ENCODE data around the gene EIF4A3. TPM values are rescaled to one million over a fixed set of nuclear protein-coding genes. Genes with fewer than 3 reads are reported as not detected.

Gene EIF4A3
- total and polyA plus RNA-seq, 9 of the 15 experiments (the other 6 are each of a cell fraction or from before 2014, with no cell fraction given) = 62.7 to 171 (median 127) TPM

DNA sequence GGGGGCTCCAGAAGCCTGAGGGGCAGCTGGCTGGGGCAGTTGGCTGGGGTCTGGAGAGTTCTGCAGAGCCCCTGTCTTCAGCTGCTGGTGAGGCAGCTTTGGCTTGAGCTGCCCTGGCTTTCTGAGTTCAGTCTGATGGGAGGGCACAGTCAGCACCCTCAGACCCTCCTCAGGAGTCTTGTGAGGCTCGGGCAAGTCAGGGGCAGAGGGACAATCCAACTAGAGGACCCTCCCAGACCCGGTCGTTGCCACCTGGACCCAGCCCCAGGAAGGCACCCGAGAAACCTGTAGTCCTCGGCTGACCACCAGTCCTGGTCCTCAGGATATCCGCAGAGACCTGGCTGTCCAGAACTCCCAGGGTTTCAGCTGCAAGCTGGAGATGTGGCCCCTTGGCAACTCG is 24.8 kb upstream of the EIF4A3 start (continued):
- TF ChIP-seq, protein P1, sequence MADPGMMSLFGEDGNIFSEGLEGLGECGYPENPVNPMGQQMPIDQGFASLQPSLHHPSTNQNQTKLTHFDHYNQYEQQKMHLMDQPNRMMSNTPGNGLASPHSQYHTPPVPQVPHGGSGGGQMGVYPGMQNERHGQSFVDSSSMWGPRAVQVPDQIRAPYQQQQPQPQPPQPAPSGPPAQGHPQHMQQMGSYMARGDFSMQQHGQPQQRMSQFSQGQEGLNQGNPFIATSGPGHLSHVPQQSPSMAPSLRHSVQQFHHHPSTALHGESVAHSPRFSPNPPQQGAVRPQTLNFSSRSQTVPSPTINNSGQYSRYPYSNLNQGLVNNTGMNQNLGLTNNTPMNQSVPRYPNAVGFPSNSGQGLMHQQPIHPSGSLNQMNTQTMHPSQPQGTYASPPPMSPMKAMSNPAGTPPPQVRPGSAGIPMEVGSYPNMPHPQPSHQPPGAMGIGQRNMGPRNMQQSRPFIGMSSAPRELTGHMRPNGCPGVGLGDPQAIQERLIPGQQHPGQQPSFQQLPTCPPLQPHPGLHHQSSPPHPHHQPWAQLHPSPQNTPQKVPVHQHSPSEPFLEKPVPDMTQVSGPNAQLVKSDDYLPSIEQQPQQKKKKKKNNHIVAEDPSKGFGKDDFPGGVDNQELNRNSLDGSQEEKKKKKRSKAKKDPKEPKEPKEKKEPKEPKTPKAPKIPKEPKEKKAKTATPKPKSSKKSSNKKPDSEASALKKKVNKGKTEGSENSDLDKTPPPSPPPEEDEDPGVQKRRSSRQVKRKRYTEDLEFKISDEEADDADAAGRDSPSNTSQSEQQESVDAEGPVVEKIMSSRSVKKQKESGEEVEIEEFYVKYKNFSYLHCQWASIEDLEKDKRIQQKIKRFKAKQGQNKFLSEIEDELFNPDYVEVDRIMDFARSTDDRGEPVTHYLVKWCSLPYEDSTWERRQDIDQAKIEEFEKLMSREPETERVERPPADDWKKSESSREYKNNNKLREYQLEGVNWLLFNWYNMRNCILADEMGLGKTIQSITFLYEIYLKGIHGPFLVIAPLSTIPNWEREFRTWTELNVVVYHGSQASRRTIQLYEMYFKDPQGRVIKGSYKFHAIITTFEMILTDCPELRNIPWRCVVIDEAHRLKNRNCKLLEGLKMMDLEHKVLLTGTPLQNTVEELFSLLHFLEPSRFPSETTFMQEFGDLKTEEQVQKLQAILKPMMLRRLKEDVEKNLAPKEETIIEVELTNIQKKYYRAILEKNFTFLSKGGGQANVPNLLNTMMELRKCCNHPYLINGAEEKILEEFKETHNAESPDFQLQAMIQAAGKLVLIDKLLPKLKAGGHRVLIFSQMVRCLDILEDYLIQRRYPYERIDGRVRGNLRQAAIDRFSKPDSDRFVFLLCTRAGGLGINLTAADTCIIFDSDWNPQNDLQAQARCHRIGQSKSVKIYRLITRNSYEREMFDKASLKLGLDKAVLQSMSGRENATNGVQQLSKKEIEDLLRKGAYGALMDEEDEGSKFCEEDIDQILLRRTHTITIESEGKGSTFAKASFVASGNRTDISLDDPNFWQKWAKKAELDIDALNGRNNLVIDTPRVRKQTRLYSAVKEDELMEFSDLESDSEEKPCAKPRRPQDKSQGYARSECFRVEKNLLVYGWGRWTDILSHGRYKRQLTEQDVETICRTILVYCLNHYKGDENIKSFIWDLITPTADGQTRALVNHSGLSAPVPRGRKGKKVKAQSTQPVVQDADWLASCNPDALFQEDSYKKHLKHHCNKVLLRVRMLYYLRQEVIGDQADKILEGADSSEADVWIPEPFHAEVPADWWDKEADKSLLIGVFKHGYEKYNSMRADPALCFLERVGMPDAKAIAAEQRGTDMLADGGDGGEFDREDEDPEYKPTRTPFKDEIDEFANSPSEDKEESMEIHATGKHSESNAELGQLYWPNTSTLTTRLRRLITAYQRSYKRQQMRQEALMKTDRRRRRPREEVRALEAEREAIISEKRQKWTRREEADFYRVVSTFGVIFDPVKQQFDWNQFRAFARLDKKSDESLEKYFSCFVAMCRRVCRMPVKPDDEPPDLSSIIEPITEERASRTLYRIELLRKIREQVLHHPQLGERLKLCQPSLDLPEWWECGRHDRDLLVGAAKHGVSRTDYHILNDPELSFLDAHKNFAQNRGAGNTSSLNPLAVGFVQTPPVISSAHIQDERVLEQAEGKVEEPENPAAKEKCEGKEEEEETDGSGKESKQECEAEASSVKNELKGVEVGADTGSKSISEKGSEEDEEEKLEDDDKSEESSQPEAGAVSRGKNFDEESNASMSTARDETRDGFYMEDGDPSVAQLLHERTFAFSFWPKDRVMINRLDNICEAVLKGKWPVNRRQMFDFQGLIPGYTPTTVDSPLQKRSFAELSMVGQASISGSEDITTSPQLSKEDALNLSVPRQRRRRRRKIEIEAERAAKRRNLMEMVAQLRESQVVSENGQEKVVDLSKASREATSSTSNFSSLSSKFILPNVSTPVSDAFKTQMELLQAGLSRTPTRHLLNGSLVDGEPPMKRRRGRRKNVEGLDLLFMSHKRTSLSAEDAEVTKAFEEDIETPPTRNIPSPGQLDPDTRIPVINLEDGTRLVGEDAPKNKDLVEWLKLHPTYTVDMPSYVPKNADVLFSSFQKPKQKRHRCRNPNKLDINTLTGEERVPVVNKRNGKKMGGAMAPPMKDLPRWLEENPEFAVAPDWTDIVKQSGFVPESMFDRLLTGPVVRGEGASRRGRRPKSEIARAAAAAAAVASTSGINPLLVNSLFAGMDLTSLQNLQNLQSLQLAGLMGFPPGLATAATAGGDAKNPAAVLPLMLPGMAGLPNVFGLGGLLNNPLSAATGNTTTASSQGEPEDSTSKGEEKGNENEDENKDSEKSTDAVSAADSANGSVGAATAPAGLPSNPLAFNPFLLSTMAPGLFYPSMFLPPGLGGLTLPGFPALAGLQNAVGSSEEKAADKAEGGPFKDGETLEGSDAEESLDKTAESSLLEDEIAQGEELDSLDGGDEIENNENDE (IDR thresholded peaks at IDR 0.05; ENCODE audit: low read depth, low read length) = no peak
- TF ChIP-seq, protein P2, sequence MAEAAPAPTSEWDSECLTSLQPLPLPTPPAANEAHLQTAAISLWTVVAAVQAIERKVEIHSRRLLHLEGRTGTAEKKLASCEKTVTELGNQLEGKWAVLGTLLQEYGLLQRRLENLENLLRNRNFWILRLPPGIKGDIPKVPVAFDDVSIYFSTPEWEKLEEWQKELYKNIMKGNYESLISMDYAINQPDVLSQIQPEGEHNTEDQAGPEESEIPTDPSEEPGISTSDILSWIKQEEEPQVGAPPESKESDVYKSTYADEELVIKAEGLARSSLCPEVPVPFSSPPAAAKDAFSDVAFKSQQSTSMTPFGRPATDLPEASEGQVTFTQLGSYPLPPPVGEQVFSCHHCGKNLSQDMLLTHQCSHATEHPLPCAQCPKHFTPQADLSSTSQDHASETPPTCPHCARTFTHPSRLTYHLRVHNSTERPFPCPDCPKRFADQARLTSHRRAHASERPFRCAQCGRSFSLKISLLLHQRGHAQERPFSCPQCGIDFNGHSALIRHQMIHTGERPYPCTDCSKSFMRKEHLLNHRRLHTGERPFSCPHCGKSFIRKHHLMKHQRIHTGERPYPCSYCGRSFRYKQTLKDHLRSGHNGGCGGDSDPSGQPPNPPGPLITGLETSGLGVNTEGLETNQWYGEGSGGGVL (CRISPR knock-in tag; IDR thresholded peaks at IDR 0.05) = no peak
